Activated CD8-positive, alpha-beta T cell treated with anti-CD3 and anti-CD28 coated beads for 36 hours (primary cell): Measurements from ENCODE around the gene PLPPR5. TPM values are rescaled to one million over a fixed set of nuclear protein-coding genes. Genes with fewer than 3 reads are reported as not detected.

Experiments used
- ATAC-seq: fragments of 200-7000 bp; cut with Tn5 transposase; one replicate; pipeline ENCODE4 v1.10.0; 2021; ENCODE audit warnings: mild to moderate bottlenecking, moderate library complexity
- CTCF ChIA-PET: fragments of 350-600 bp; sonication (Branson Sonifier 250); formaldehyde crosslinking; loops from one replicate; lab custom pipeline; 2021; ENCODE audit warnings: antibody characterized with exemption; lab: Charles Lee
- POLR2A ChIA-PET: fragments of 350-600 bp; sonication (Branson Sonifier 250); formaldehyde crosslinking; loops from one replicate; lab custom pipeline; 2021; ENCODE audit warnings: antibody characterized with exemption; lab: Charles Lee
- DNase-seq: peaks from one replicate; pipeline ENCODE4 v3.0.0-alpha.2; 2020
- H3K27ac Mint-ChIP-seq: one replicate; pipeline ENCODE4 v1.8.0; 2021; ENCODE audit warnings: mild to moderate bottlenecking, mixed read lengths
- H3K27me3 Mint-ChIP-seq: one replicate; pipeline ENCODE4 v1.8.0; 2021; ENCODE audit warnings: mixed read lengths
- H3K36me3 Mint-ChIP-seq: one replicate; pipeline ENCODE4 v1.8.0; 2021; ENCODE audit warnings: low read depth, mixed read lengths
- H3K4me1 Mint-ChIP-seq: one replicate; pipeline ENCODE4 v1.8.0; 2021; ENCODE audit warnings: low read depth, mixed read lengths
- H3K4me3 Mint-ChIP-seq: one replicate; pipeline ENCODE4 v1.8.0; 2021; ENCODE audit warnings: mild to moderate bottlenecking, moderate library complexity, mixed read lengths
- H3K9me3 Mint-ChIP-seq: one replicate; pipeline ENCODE4 v1.8.0; 2021; ENCODE audit warnings: mixed read lengths
- CTCF ChIP-seq: fragments of 200-600 bp; IDR thresholded peaks from one replicate; pipeline ENCODE4 v1.8.0; 2022; ENCODE audit warnings: antibody characterized with exemption, mild to moderate bottlenecking
- intact Hi-C: fragments of 100-400 bp; cut with micrococcal nuclease; formaldehyde crosslinking; loops from one replicate; pipeline ENCODE4 v1.10.0; 2022
- total RNA-seq, 2 experiments: library from RNA; stranded (reverse); gene quantifications; one replicate each; pipeline ENCODE4 v1.2.3, GENCODE V29; 2021

The PLPPR5 gene
- total RNA-seq, 2 experiments from 2014 or later = 0.07 TPM

- Mint-ChIP-seq H3K4me3 (no peak overlapping the region), H3K36me3 (no peaks in the 10 kb centered on the region), H3K27me3 (no peaks in the 10 kb centered on the region), H3K9me3 (no peaks in the 10 kb centered on the region), H3K27ac (no peak overlapping the region), H3K4me1 (no peaks in the 10 kb centered on the region)
- CTCF ChIA-PET = no interaction called here
- POLR2A ChIA-PET = no interaction called here
- TF ChIP-seq CTCF = no peak
- DNase-seq (no peak), ATAC-seq (no peak)
- intact Hi-C loops = no loop called here
These were observed 100.9 kb downstream of the PLPPR5 start for GRCh38 chr1:98903726-98904125.

DNA sequence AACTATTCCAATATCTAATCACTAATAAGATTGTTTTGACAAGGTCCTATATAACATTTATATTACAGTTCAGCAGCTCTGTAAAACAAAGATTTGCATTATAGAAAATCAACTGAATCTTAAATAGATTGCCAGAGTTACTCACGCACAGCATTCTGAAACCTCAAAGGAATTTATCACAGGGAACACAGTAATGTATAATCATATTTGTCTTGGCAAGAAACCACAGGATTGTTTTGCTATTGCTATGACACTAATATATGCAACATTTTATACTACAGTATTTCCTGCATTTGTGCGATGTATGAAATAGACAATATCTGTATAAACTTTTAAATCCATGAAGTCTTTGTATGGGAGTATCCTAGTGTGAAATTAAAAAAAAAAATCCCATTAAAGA lies 101.4 kb downstream of the PLPPR5 start:
- H3K36me3 Mint-ChIP-seq = no peaks in the 10 kb centered on the region
- H3K4me1 Mint-ChIP-seq = no peaks in the 10 kb centered on the region
- H3K9me3 Mint-ChIP-seq = no peaks in the 10 kb centered on the region
- H3K27ac Mint-ChIP-seq = no peak overlapping the region
- ChIA-PET POLR2A (no interaction called here), CTCF (no interaction called here)
- no peaks in the 10 kb centered on the region for H3K27me3 Mint-ChIP-seq
- TF ChIP-seq CTCF = no peak
- ATAC-seq (no peak), DNase-seq (no peak)
- intact Hi-C loops = no loop called here
- no peak overlapping the region for H3K4me3 Mint-ChIP-seq

GRCh38 chr1:98898940-98899339 lies 105.7 kb downstream of the PLPPR5 start:
- CTCF ChIA-PET = no interaction called here
- POLR2A ChIA-PET = interaction anchor here (0.6 kb wide), 1 partner anchor 9 kb away, joined by 3 read pairs; no protein-coding TSS in a partner anchor
- intact Hi-C loops = no loop called here

GRCh38 chr1:98897479-98897878 lies 107.2 kb downstream of the PLPPR5 start:
- TF ChIP-seq CTCF = no peak
- ATAC-seq (peak; percentile 53), DNase-seq (peak; percentile 16)
- POLR2A ChIA-PET = interaction anchor here (1.2 kb wide), 1 partner anchor 18 kb away, joined by 3 read pairs; no protein-coding TSS in a partner anchor
- peaks cover 7% of the 10 kb centered on the region for H3K9me3 Mint-ChIP-seq
- H3K4me1 Mint-ChIP-seq = peaks cover 6% of the 10 kb centered on the region
- no peaks in the 10 kb centered on the region for H3K36me3 Mint-ChIP-seq
- CTCF ChIA-PET = no interaction called here
- no peak overlapping the region for H3K27ac Mint-ChIP-seq
- H3K4me3 Mint-ChIP-seq = no peak overlapping the region
- H3K27me3 Mint-ChIP-seq = no peaks in the 10 kb centered on the region
- intact Hi-C loops = no loop called here

More at GRCh38 chr1:98898940-98899339, 105.7 kb downstream of the PLPPR5 start:
- peaks cover 6% of the 10 kb centered on the region for H3K4me1 Mint-ChIP-seq
- no peak for ATAC-seq
- no peaks in the 10 kb centered on the region for H3K27me3 Mint-ChIP-seq
- no peak overlapping the region for H3K27ac Mint-ChIP-seq
- DNase-seq = no peak
- no peaks in the 10 kb centered on the region for H3K36me3 Mint-ChIP-seq
- no peak for TF ChIP-seq CTCF
- H3K9me3 Mint-ChIP-seq = peaks cover 7% of the 10 kb centered on the region
- no peak overlapping the region for H3K4me3 Mint-ChIP-seq

GRCh38 chr1:98896711-98897445 lies 107.8 kb downstream of the PLPPR5 start:
- Mint-ChIP-seq H3K36me3 (no peaks in the 10 kb centered on the region), H3K27me3 (no peaks in the 10 kb centered on the region), H3K9me3 (peaks cover 7% of the 10 kb centered on the region), H3K27ac (no peak overlapping the region), H3K4me3 (no peak overlapping the region), H3K4me1 (peaks cover 6% of the 10 kb centered on the region)
- CTCF ChIA-PET = no interaction called here
- ATAC-seq = no peak
- POLR2A ChIA-PET = interaction anchor here (1.2 kb wide), 1 partner anchor 18 kb away, joined by 3 read pairs; no protein-coding TSS in a partner anchor
- DNase-seq = no peak
- no peak for TF ChIP-seq CTCF
- intact Hi-C loops = no loop called here
